IMR-90 (cell line): Measurements from ENCODE around the gene CLEC16A. TPM values are rescaled to one million over a fixed set of nuclear protein-coding genes. Genes with fewer than 3 reads are reported as not detected.

ENCODE experiments used
- ATAC-seq: fragments of 200-7000 bp; cut with Tn5 transposase; 2 replicates; pipeline ENCODE4 v1.9.1; 2020; ENCODE audit warnings: low read depth, mild to moderate bottlenecking, moderate library complexity
- BruUV-seq: library from RNA; stranded (reverse); fragments of 400-500 nt; replicated peaks from 2 replicates; lab custom pipeline; 2021; lab: Mats Ljungman, UMichigan
- CTCF ChIA-PET: fragments of 300-600 bp; formaldehyde crosslinking; extraction: SDS; loops from one replicate; lab custom pipeline; 2021; ENCODE audit warnings: antibody characterized with exemption; lab: Yijun Ruan, JAX
- POLR2A ChIA-PET: fragments of 300-600 bp; sonication (Branson Sonifier 250); formaldehyde crosslinking; loops from one replicate; lab custom pipeline; 2022; ENCODE audit warnings: antibody characterized with exemption; ENCODE audit not compliant: unreplicated experiment; lab: Charles Lee
- DNase-seq: peaks from one replicate; pipeline ENCODE4 v3.0.0; 2013
- H2AFZ ChIP-seq: replicated peaks from 2 replicates; pipeline ENCODE3; 2013; ENCODE audit warnings: low read length, mild to moderate bottlenecking; ENCODE audit not compliant: poor library complexity
- H2AK5ac ChIP-seq: 2 replicates; pipeline ENCODE4 v1.6.1; 2013; ENCODE audit warnings: low read depth, low read length, inconsistent platforms
- H2AK9ac ChIP-seq: replicated peaks from 2 replicates; pipeline ENCODE3; 2013; ENCODE audit warnings: mild to moderate bottlenecking, low read depth, low read length, moderate library complexity; ENCODE audit not compliant: poor library complexity
- H2BK120ac ChIP-seq: 2 replicates; pipeline ENCODE4 v1.6.1; 2013; ENCODE audit warnings: low read depth, low read length, inconsistent platforms
- H2BK15ac ChIP-seq: 3 replicates; pipeline ENCODE4 v1.6.1; 2013; ENCODE audit warnings: low read depth, low read length, inconsistent platforms
- H2BK20ac ChIP-seq: 2 replicates; pipeline ENCODE4 v1.6.1; 2013; ENCODE audit warnings: low read depth, mild to moderate bottlenecking, inconsistent platforms, low read length, moderate library complexity
- H2BK5ac ChIP-seq: 2 replicates; pipeline ENCODE4 v1.6.1; 2013; ENCODE audit warnings: mild to moderate bottlenecking, low read depth, low read length, inconsistent platforms; ENCODE audit not compliant: poor library complexity, severe bottlenecking
- H3K14ac ChIP-seq: replicated peaks from 2 replicates; pipeline ENCODE4 v1.6.1; 2013; ENCODE audit warnings: low read depth, low read length, inconsistent platforms
- H3K18ac ChIP-seq: 2 replicates; pipeline ENCODE4 v1.6.1; 2013; ENCODE audit warnings: low read depth, low read length, control low read depth
- H3K23ac ChIP-seq: 2 replicates; pipeline ENCODE4 v1.6.1; 2013; ENCODE audit warnings: low read depth, low read length, inconsistent platforms
- H3K27ac ChIP-seq: 2 replicates; pipeline ENCODE4 v1.5.1; 2013; ENCODE audit warnings: mild to moderate bottlenecking, control low read depth, low read length; ENCODE audit not compliant: insufficient read depth
- H3K27me3 ChIP-seq: 2 replicates; pipeline ENCODE4 v1.6.1; 2013; ENCODE audit warnings: low read length; ENCODE audit not compliant: control insufficient read depth, insufficient read depth
- H3K36me3 ChIP-seq: 2 replicates; pipeline ENCODE4 v1.6.1; 2013; ENCODE audit warnings: low read length, mixed read lengths; ENCODE audit not compliant: control insufficient read depth, insufficient read depth
- H3K4ac ChIP-seq: 2 replicates; pipeline ENCODE4 v1.6.1; 2013; ENCODE audit warnings: low read depth, low read length, inconsistent platforms
- H3K4me1 ChIP-seq: 2 replicates; pipeline ENCODE4 v1.6.1; 2013; ENCODE audit warnings: low read length, mixed read lengths; ENCODE audit not compliant: control insufficient read depth, insufficient read depth
- H3K4me2 ChIP-seq: 2 replicates; pipeline ENCODE4 v1.6.1; 2013; ENCODE audit warnings: low read depth, mild to moderate bottlenecking, control low read depth, low read length, moderate library complexity
- H3K4me3 ChIP-seq: 2 replicates; pipeline ENCODE4 v1.5.1; 2013; ENCODE audit warnings: low read depth, mild to moderate bottlenecking, control low read depth, low read length, moderate library complexity; ENCODE audit not compliant: insufficient read depth
- H3K56ac ChIP-seq: 2 replicates; pipeline ENCODE4 v1.6.1; 2013; ENCODE audit warnings: low read length, inconsistent platforms; ENCODE audit not compliant: insufficient read depth; ENCODE audit errors: extremely low read depth
- H3K79me1 ChIP-seq, 2 experiments: 2 replicates each; pipeline ENCODE4 v1.6.1; 2013; ENCODE audit warnings: low read length in 2 of 2, inconsistent platforms in 1 of 2, low read depth in 1 of 2
- H3K9ac ChIP-seq: 2 replicates; pipeline ENCODE4 v1.6.1; 2013; ENCODE audit warnings: low read depth, low read length, control low read depth
- H3K9me1 ChIP-seq: 2 replicates; pipeline ENCODE4 v1.6.1; 2013; ENCODE audit warnings: low read length, inconsistent platforms; ENCODE audit not compliant: insufficient read depth
- H3K9me3 ChIP-seq: 2 replicates; pipeline ENCODE4 v1.6.1; 2013; ENCODE audit warnings: low read length; ENCODE audit not compliant: control insufficient read depth, insufficient read depth
- H4K20me1 ChIP-seq: 2 replicates; pipeline ENCODE4 v1.6.1; 2013; ENCODE audit warnings: low read length, inconsistent platforms; ENCODE audit not compliant: insufficient read depth
- H4K5ac ChIP-seq: 2 replicates; pipeline ENCODE4 v1.6.1; 2013; ENCODE audit warnings: mild to moderate bottlenecking, low read depth, low read length, control low read depth
- H4K8ac ChIP-seq, 2 experiments: 2 replicates each; pipeline ENCODE4 v1.6.1; 2013; ENCODE audit warnings: low read depth in 2 of 2, low read length in 2 of 2, control low read depth in 1 of 2, inconsistent platforms in 1 of 2
- H4K91ac ChIP-seq: 2 replicates; pipeline ENCODE4 v1.6.1; 2013; ENCODE audit warnings: low read depth, low read length, inconsistent platforms; ENCODE audit not compliant: insufficient read depth
- POLR2A ChIP-seq: IDR thresholded peaks from 2 replicates; pipeline ENCODE4 v1.6.1; 2012; ENCODE audit warnings: mild to moderate bottlenecking, low read depth, low read length
- RAD21 ChIP-seq: IDR thresholded peaks from 2 replicates; pipeline ENCODE4 v1.6.1; 2012; ENCODE audit warnings: low read length, improper control_type of control experiment
- SMC3 ChIP-seq: fragments of 150-350 bp; IDR thresholded peaks from 2 replicates; pipeline ENCODE4 v1.6.1; 2016; ENCODE audit warnings: low read depth, mild to moderate bottlenecking, antibody characterized with exemption, low read length, moderate library complexity
- WGBS, 2 experiments: methylation state at CpG; one replicate each; pipeline versions ENCODE4 v1.1.5 to v1.1.7; 2013; ENCODE audit warnings: missing lambda C conversion rate in 2 of 2; ENCODE audit not compliant: insufficient read length in 1 of 2; ENCODE audit errors: extremely low coverage in 2 of 2; 5-methylcytosine and 5-hydroxymethylcytosine counted together
- dilution Hi-C: fragments of 300-500 bp; cut with HindIII; formaldehyde crosslinking; loops from one replicate; pipeline ENCODE4 v1.14.3; 2018; ENCODE audit warnings: low sequenced_read_pairs; ENCODE audit not compliant: unreplicated experiment
- in situ Hi-C: fragments of 300-500 bp; cut with MboI; formaldehyde crosslinking; loops from 3 replicates; pipeline ENCODE4 v1.14.3; 2019; ENCODE audit warnings: low sequenced_read_pairs, inconsistent platforms, mixed read lengths
- intact Hi-C: fragments of 100-400 bp; cut with micrococcal nuclease; formaldehyde crosslinking; loops from 2 replicates; pipeline ENCODE4 v1.10.0; 2022
- polyA plus RNA-seq, 3 experiments: library from polyadenylated mRNA; depleted of rRNA; stranded (reverse); fragments of >200 nt; gene quantifications; 2 replicates each; pipeline ENCODE4 v1.2.3, GENCODE V29; 2012; ENCODE audit warnings: low replicate concordance in 1 of 3
- total RNA-seq: library from RNA; depleted of rRNA; stranded (reverse); fragments of >200 nt; gene quantifications from 2 replicates; pipeline ENCODE4 v1.2.3, GENCODE V29; 2012

The CLEC16A gene
- total and polyA plus RNA-seq, 2 of the 4 experiments (the other 2 are of a cell fraction): 15.9 to 16.5 TPM

DNA sequence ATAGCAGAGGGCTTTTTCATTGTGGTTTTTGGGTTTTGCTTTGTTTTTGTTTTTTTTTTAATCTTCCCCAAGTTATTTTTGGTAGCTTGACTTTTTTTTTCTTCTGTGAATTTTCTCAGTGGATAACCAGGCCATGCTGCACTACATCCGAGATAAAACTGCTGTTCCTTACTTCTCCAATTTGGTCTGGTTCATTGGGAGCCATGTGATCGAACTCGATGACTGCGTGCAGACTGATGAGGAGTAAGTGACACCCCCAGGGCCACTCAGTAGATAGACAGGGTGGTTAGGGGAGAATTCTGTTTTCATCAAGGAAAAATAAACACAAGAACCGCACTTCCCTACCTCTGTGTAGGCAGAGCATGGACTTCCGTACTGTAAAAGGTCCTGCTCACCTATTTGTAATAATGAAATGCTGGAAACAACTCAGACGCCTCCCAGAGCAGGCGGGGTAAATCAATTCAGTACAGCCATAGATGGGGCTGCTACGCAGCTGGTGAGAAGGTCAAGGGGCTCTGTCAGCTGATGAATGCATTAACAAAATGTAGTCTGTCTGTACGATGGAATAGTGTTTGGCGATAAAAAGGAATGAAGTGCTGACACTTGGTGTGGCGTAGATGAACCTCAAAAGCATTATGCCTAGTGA, 28.6 kb downstream of the CLEC16A start:
- POLR2A ChIA-PET: interaction anchor here (1.2 kb wide), 1 partner anchor 282 kb away, joined by 5 read pairs; no protein-coding TSS in a partner anchor
- dilution Hi-C loops: no loop called here

More for the DNA sequence above, 28.6 kb downstream of the CLEC16A start:
- no peak overlapping the region for H3K4me3 ChIP-seq
- peak overlapping the region in 1 of 2 experiments; percentile 35; a peak in 1 of 4 replicates for H4K8ac ChIP-seq
- TF ChIP-seq RAD21 (no peak), SMC3 (no peak), POLR2A (no peak)
- H2BK5ac ChIP-seq: no peak overlapping the region
- H3K23ac ChIP-seq: no peak overlapping the region
- peak overlapping the region; percentile 88 for H4K5ac ChIP-seq
- peak overlapping the region; percentile 14; the same call in 1 of the 2 replicates for H2BK20ac ChIP-seq
- 83% methylated on average over 2 of the region's 12 CpGs; no CpG with 5 or more reads in 1 of the 2 experiments for WGBS, 2 experiments
- no peak for DNase-seq
- H4K20me1 ChIP-seq: no peaks in the 10 kb centered on the region
- peaks cover 17% of the 10 kb centered on the region for H3K36me3 ChIP-seq
- peak overlapping the region; percentile 21 for H2BK120ac ChIP-seq
- no peaks in the 10 kb centered on the region for H3K9me3 ChIP-seq
- peak overlapping the region; percentile 77 for H4K91ac ChIP-seq
- intact Hi-C loops (no loop called here), in situ Hi-C loops (loop anchor here (25.0 kb wide), 2 partner anchors 564 to 839 kb away; a partner anchor contains a TSS)
- peak overlapping the region; percentile 32; the same call in 1 of the 2 replicates for H2AK5ac ChIP-seq
- peaks cover 6% of the 10 kb centered on the region; the same call in 1 of the 2 replicates for H3K9me1 ChIP-seq
- H2AFZ ChIP-seq: no peak overlapping the region
- H3K56ac ChIP-seq: no peak overlapping the region
- no peak overlapping the region for H3K9ac ChIP-seq
- H3K4me2 ChIP-seq: no peak overlapping the region
- peak overlapping the region; percentile 34 for H3K4ac ChIP-seq
- peak overlapping the region; percentile 72 for H3K18ac ChIP-seq
- H3K4me1 ChIP-seq: peaks cover 16% of the 10 kb centered on the region
- H3K27me3 ChIP-seq: no peaks in the 10 kb centered on the region
- H3K79me1 ChIP-seq: peaks cover 3 to 21% of the 10 kb centered on the region in 2 experiments; a peak in 2 of 4 replicates
- H3K27ac ChIP-seq: peak overlapping the region; percentile 77; the same call in 1 of the 2 replicates
- H3K14ac ChIP-seq: peak overlapping the region; percentile 6; the same call in 1 of the 2 replicates
- no peak for ATAC-seq
- no peak overlapping the region for H2AK9ac ChIP-seq
- CTCF ChIA-PET: interaction anchor here (0.6 to 1.1 kb wide), 2 partner anchors 31 to 283 kb away, joined by 3 to 4 read pairs; partner anchors contain the start of gene SOCS1
- BruUV-seq: no TSS peak
- H2BK15ac ChIP-seq: peak overlapping the region; percentile 91; the same call in 1 of the 3 replicates
